Measurements from ENCODE around the gene DAB1.

Gene DAB1

GRCh38 chr1:57063406-57064125 lies 360.3 kb downstream of the DAB1 start:
- no peak for FAIRE-seq

- no peak for FAIRE-seq
Observed at GRCh38 chr1:57061369-57061768, 362.5 kb downstream of the DAB1 start.

- no peak for FAIRE-seq
Observed at GRCh38 chr1:57060451-57060850, 363.4 kb downstream of the DAB1 start.

GRCh38 chr1:57058652-57059501 lies 365.0 kb downstream of the DAB1 start:
- no peak for FAIRE-seq

- FAIRE-seq, result no peak
Observed at GRCh38 chr1:57048856-57049255, 375.0 kb downstream of the DAB1 start.

- FAIRE-seq, result no peak
Observed at GRCh38 chr1:57046462-57046861, 377.4 kb downstream of the DAB1 start.

GRCh38 chr1:57041901-57042300 lies 382.0 kb downstream of the DAB1 start:
- FAIRE-seq, result no peak

GRCh38 chr1:57040811-57041210 lies 383.0 kb downstream of the DAB1 start:
- no peak for FAIRE-seq

- peak; percentile 87 for FAIRE-seq
Observed at GRCh38 chr1:57036641-57037579, 386.9 kb downstream of the DAB1 start.

- FAIRE-seq, result no peak
Observed at GRCh38 chr1:57034713-57035112, 389.1 kb downstream of the DAB1 start.

GRCh38 chr1:57033222-57034001 lies 390.4 kb downstream of the DAB1 start:
- FAIRE-seq, result no peak

GRCh38 chr1:57026624-57027354 lies 397.1 kb downstream of the DAB1 start:
- FAIRE-seq, result no peak

GRCh38 chr1:57024855-57025254 lies 399.0 kb downstream of the DAB1 start:
- no peak for FAIRE-seq

- FAIRE-seq, result no peak
Observed at GRCh38 chr1:57024428-57024827, 399.4 kb downstream of the DAB1 start.

GRCh38 chr1:57020216-57020615 lies 403.6 kb downstream of the DAB1 start:
- FAIRE-seq, result no peak

GRCh38 chr1:57019236-57019839 lies 404.5 kb downstream of the DAB1 start:
- FAIRE-seq, result no peak

GRCh38 chr1:57018119-57018518 lies 405.7 kb downstream of the DAB1 start:
- no peak for FAIRE-seq

GRCh38 chr1:57017717-57018116 lies 406.1 kb downstream of the DAB1 start:
- no peak for FAIRE-seq

- no peak for FAIRE-seq
Observed at GRCh38 chr1:57017200-57017599, 406.7 kb downstream of the DAB1 start.

- FAIRE-seq, result no peak
Observed at GRCh38 chr1:57015071-57015470, 408.8 kb downstream of the DAB1 start.

- no peak for FAIRE-seq
Observed at GRCh38 chr1:57013522-57013921, 410.3 kb downstream of the DAB1 start.
